KBM-7 (cell line): ENCODE results near the gene VWA8.

Experiments used
- DNase-seq: peaks from one replicate; pipeline ENCODE4 v3.0.0-alpha.2; 2015
- in situ Hi-C: fragments of 300-500 bp; cut with MboI; formaldehyde crosslinking; loops from 2 replicates; pipeline ENCODE4 v1.14.3; 2020; ENCODE audit warnings: low sequenced_read_pairs, low pct_unique_long_range_greater_than_20kb, mixed read lengths

Gene VWA8

GRCh38 chr13:41960637-41961465 is at the start of gene VWA8:
VWA8 (minus strand) TSS chr13:41961109; CDS start chr13:41961015, 94 bp downstream.
- DNase-seq = peak; percentile 84
- in situ Hi-C loops = no loop called here

- in situ Hi-C loops = no loop called here
- no peak for DNase-seq
Measured at GRCh38 chr13:42009057-42009456, 48.1 kb upstream of the VWA8 start.

GRCh38 chr13:42007844-42008243 is 46.9 kb upstream of the VWA8 start:
- DNase-seq = no peak
- in situ Hi-C loops = no loop called here

GRCh38 chr13:42002066-42002465 is 41.2 kb upstream of the VWA8 start:
- in situ Hi-C loops = no loop called here

GRCh38 chr13:42001580-42001979 is 40.7 kb upstream of the VWA8 start:
- in situ Hi-C loops = no loop called here
- DNase-seq = no peak

More at GRCh38 chr13:42002066-42002465, 41.2 kb upstream of the VWA8 start:
- DNase-seq = no peak

- DNase-seq = no peak
- in situ Hi-C loops = no loop called here
Measured at GRCh38 chr13:42000846-42001245, 39.9 kb upstream of the VWA8 start.

GRCh38 chr13:41997396-41997795 is 36.5 kb upstream of the VWA8 start:
- DNase-seq = no peak
- in situ Hi-C loops = no loop called here

GRCh38 chr13:41995946-41996345 is 35.0 kb upstream of the VWA8 start:
- peak; percentile 54 for DNase-seq
- in situ Hi-C loops = no loop called here

GRCh38 chr13:41995336-41995735 is 34.4 kb upstream of the VWA8 start:
- in situ Hi-C loops = no loop called here

GRCh38 chr13:41994696-41995095 is 33.8 kb upstream of the VWA8 start:
- in situ Hi-C loops = no loop called here
- DNase-seq = no peak

More at GRCh38 chr13:41995336-41995735, 34.4 kb upstream of the VWA8 start:
- DNase-seq = no peak

GRCh38 chr13:41991936-41992335 is 31.0 kb upstream of the VWA8 start:
- no peak for DNase-seq
- in situ Hi-C loops = no loop called here

GRCh38 chr13:41988244-41988643 is 27.3 kb upstream of the VWA8 start:
- in situ Hi-C loops = no loop called here
- no peak for DNase-seq

GRCh38 chr13:41985788-41986508 is 25.0 kb upstream of the VWA8 start:
- in situ Hi-C loops = no loop called here
- DNase-seq = peak; percentile 40

GRCh38 chr13:41981951-41982715 is 21.2 kb upstream of the VWA8 start:
- DNase-seq = no peak
- in situ Hi-C loops = no loop called here

- in situ Hi-C loops = no loop called here
- no peak for DNase-seq
Measured at GRCh38 chr13:41978007-41978406, 17.1 kb upstream of the VWA8 start.

GRCh38 chr13:41976476-41976875 is 15.6 kb upstream of the VWA8 start:
- no peak for DNase-seq
- in situ Hi-C loops = no loop called here

GRCh38 chr13:41974262-41974900 is 13.5 kb upstream of the VWA8 start:
- no peak for DNase-seq
- in situ Hi-C loops = no loop called here

- DNase-seq = no peak
- in situ Hi-C loops = no loop called here
Measured at GRCh38 chr13:41973247-41973741, 12.4 kb upstream of the VWA8 start.

GRCh38 chr13:41971848-41972247 is 10.9 kb upstream of the VWA8 start:
- no peak for DNase-seq
- in situ Hi-C loops = no loop called here
